Neuron (in vitro differentiated cells): ENCODE measurements around the gene XKR7.

ENCODE experiments used
- H2AFZ ChIP-seq: one replicate; pipeline ENCODE4 v1.6.1; 2013; ENCODE audit warnings: low read depth, mild to moderate bottlenecking, inconsistent platforms, low read length, moderate library complexity
- H3K27me3 ChIP-seq: one replicate; pipeline ENCODE4 v1.6.1; 2013; ENCODE audit warnings: low read length; ENCODE audit not compliant: insufficient read depth
- H3K36me3 ChIP-seq: one replicate; pipeline ENCODE4 v1.6.1; 2013; ENCODE audit warnings: low read length; ENCODE audit not compliant: insufficient read depth
- H3K4me1 ChIP-seq: one replicate; pipeline ENCODE4 v1.6.1; 2013; ENCODE audit warnings: low read length; ENCODE audit not compliant: insufficient read depth
- H3K4me3 ChIP-seq: 2 replicates; pipeline ENCODE4 v1.5.1; 2013; ENCODE audit warnings: mild to moderate bottlenecking, low read length, moderate library complexity
- H3K9me3 ChIP-seq: one replicate; pipeline ENCODE4 v1.6.1; 2013; ENCODE audit warnings: low read length

The XKR7 gene

GRCh38 chr20:31974296-31974695 is 6.3 kb downstream of the XKR7 start:
- H3K9me3 ChIP-seq = no peaks in the 10 kb centered on the region
- peaks cover 10% of the 10 kb centered on the region for H3K4me1 ChIP-seq
- H2AFZ ChIP-seq = no peak overlapping the region
- no peak overlapping the region for H3K4me3 ChIP-seq
- H3K27me3 ChIP-seq = peaks cover 11% of the 10 kb centered on the region
- no peaks in the 10 kb centered on the region for H3K36me3 ChIP-seq

DNA sequence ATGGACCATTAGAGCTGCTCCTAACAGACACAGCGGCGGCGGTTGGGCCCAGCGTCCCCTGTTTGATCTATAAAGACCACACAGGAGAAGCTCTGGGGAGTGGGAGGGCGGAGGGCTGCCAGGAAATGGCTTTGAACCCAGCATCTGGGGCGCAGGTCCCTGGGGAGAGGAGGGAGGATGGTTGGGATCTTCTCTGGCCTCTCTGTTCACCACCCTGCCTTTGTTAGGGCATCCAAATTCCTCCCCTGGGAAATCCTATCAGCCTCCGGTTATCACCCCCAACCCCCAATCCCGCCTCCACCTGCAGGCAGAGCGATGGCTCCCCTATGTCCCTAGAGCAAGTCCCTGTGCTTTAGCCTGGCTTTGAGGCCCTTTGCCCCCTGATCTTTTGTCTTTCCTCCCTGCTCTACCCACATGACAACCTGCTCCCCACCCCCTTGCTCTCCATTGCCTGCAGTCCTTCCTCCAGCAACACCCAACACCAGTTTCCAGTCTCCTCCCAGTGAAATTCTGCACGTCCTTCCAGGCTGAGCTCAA is 7.1 kb downstream of the XKR7 start:
- no peaks in the 10 kb centered on the region for H3K36me3 ChIP-seq
- peaks cover 9% of the 10 kb centered on the region for H3K27me3 ChIP-seq
- H3K4me3 ChIP-seq = no peak overlapping the region
- H2AFZ ChIP-seq = no peak overlapping the region
- H3K9me3 ChIP-seq = no peaks in the 10 kb centered on the region
- H3K4me1 ChIP-seq = peaks cover 10% of the 10 kb centered on the region

DNA sequence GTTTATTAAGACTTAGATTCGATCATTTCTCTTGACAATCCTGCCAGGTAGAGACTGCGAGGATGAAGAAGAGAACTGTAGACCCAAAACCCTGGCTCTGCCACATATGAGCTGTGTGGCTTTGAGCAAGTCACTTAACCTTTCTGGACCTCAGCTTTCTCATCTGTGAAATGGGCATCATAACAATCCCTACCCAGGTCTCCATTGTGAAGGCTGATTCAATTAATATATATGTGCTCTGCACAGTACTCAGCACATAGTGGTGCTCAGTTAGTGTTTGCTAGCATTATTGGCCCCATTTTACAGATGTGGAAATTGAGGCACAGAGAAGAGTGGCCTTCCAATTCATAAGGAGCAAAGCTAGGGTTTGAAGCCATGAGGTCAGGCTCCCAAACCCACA is 7.9 kb downstream of the XKR7 start:
- Histone ChIP-seq H3K4me3 (no peak overlapping the region), H3K27me3 (peaks cover 8% of the 10 kb centered on the region), H3K9me3 (no peaks in the 10 kb centered on the region)

DNA sequence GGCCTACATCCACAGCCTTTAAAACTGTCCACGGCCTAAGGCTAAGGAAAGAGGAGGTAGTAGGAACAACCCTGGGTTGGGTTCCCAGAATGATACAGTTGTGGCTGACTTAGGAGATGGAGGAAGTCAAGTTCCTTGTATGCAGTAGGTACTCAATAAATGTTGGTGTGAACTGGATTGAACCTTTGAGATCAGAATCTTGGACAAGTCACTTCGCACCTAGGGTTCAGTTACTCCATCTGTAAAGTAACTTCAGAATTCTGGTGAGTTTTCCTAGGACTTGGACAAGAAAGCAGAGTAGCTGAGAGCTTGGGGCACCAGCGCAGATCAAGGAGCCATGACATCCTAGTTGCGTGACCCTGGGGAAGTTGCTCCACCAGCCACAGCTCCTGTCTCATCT is 9.1 kb downstream of the XKR7 start:
- peaks cover 10% of the 10 kb centered on the region for H3K4me1 ChIP-seq
- no peak overlapping the region for H2AFZ ChIP-seq
- H3K36me3 ChIP-seq = no peaks in the 10 kb centered on the region
- peaks cover 3% of the 10 kb centered on the region for H3K27me3 ChIP-seq
- no peak overlapping the region for H3K4me3 ChIP-seq
- H3K9me3 ChIP-seq = no peaks in the 10 kb centered on the region

More for the DNA sequence above, 7.9 kb downstream of the XKR7 start:
- Histone ChIP-seq H3K36me3 (no peaks in the 10 kb centered on the region), H3K4me1 (peaks cover 10% of the 10 kb centered on the region), H2AFZ (no peak overlapping the region)

DNA sequence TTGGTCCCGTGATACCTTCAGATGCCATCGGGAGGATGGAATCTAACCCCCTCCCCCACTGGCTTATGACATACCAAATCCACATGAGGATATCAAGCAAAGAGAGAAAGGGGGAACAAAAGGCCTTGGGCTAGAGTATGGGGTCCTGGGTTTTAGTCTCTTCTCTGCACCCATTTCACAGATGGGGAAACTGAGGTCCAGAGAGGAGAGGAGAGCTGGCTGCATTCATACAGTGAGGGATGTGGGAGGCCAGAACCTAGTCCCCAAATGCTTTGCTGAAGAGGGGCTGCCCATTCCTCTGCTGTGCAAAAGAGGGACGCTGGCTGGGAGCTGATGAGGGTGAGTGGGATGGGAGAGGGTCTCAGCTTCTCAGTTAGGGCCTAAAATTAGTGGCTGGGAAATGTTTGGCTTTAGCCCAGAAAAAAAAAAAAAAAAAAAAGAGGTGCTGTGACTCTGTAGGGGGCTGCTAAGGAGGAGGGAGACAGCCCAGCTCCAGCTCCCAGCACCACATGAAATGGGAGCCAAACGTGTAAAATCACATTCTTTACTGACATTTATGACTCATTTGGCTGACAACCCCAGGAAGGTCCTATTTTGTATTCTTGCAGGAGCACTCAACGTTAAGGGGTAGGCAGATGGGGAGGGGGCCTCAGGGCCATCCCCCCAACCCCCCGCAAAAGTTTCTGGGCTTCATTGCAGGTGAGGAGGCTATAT is 11.9 kb downstream of the XKR7 start:
- Histone ChIP-seq H3K9me3 (no peaks in the 10 kb centered on the region), H3K27me3 (no peaks in the 10 kb centered on the region), H3K4me1 (peaks cover 6% of the 10 kb centered on the region), H3K4me3 (no peak overlapping the region), H3K36me3 (no peaks in the 10 kb centered on the region), H2AFZ (no peak overlapping the region)

GRCh38 chr20:31981784-31982183 is 13.8 kb downstream of the XKR7 start:
- Histone ChIP-seq H3K4me3 (no peak overlapping the region), H3K4me1 (no peaks in the 10 kb centered on the region), H2AFZ (no peak overlapping the region), H3K9me3 (no peaks in the 10 kb centered on the region), H3K27me3 (no peaks in the 10 kb centered on the region), H3K36me3 (no peaks in the 10 kb centered on the region)

DNA sequence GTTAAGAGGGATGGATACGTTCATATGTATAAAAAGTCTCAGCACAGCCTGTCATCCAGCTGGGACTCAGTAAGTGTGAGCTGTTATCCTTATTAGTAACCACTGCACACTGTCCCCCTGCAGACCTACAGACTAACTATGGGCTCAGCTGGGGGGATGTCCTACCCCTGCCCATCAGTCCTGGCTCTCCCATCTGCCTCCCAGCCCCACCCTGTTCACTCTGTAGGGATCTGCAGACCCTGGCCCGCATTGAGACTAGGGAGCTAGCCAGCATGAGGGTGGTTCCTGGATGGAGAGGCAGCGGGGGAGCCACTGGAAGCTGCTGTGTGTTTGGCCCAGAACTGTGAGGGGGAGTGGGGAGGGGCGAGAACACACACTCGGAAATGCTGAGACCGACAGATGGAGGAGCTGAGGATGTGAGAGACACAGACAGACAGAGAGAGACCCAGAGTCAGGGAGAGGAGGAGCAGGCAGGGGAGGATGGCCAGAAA is 17.1 kb downstream of the XKR7 start:
- no peak overlapping the region for H2AFZ ChIP-seq
- no peaks in the 10 kb centered on the region for H3K36me3 ChIP-seq
- H3K4me3 ChIP-seq = no peak overlapping the region
- H3K27me3 ChIP-seq = no peaks in the 10 kb centered on the region
- no peaks in the 10 kb centered on the region for H3K9me3 ChIP-seq
- no peaks in the 10 kb centered on the region for H3K4me1 ChIP-seq

DNA sequence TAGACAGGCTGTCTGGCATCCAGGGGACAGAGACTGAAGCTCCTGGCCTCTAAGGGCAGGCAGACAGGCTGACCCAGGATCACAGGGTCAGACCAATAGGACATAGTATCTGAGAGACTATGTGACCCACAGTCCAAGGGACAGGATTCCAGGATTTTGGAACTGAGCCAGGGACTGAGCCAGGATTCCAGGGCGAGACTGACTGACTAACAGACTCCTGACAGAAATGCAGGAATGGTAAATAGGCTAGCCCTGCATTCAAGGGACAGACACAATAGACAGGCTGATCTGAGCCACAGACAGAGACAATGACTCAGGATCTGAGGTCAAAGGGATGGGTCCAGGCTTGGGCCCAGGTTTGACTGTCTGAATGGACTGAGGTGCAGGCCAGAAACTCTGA is 19.8 kb downstream of the XKR7 start:
- Histone ChIP-seq H3K9me3 (no peaks in the 10 kb centered on the region), H3K36me3 (no peaks in the 10 kb centered on the region), H3K4me1 (no peaks in the 10 kb centered on the region), H2AFZ (no peak overlapping the region), H3K27me3 (peaks cover 1% of the 10 kb centered on the region), H3K4me3 (no peak overlapping the region)

DNA sequence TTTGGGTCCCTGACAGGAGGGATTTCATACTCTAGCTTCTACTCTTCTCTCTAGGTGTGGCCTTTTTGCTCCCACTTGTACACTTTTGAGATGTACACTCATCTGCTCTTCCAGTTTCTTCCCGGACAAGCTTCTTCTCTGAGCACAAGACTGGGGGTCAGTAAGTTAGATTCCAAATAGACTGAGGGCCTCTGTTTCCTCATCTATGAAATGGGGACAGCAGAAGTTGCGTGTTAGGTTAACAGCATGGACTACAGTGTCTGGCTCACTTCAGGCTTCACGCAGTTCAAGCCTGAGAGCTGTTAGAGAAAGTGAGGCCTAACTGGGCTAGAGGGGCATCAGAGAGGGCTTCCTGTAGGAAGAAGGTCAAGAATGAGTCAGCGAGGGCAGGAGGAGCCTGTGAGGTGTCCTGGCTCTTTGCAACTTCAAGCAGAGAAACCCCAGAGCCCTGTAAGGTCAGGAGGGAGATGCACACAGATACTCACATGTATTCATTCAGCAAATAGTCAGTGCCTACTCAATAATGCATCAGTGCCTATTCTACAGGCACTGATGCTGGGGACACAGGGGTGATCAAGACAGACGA is 20.6 kb downstream of the XKR7 start:
- H3K9me3 ChIP-seq = no peaks in the 10 kb centered on the region
- no peaks in the 10 kb centered on the region for H3K36me3 ChIP-seq

GRCh38 chr20:31989030-31989645 is 21.2 kb downstream of the XKR7 start:
- no peak overlapping the region for H3K4me3 ChIP-seq
- no peaks in the 10 kb centered on the region for H3K9me3 ChIP-seq
- no peak overlapping the region for H2AFZ ChIP-seq
- H3K36me3 ChIP-seq = no peaks in the 10 kb centered on the region
- H3K4me1 ChIP-seq = no peaks in the 10 kb centered on the region
- H3K27me3 ChIP-seq = peaks cover 15% of the 10 kb centered on the region

More for the DNA sequence above, 20.6 kb downstream of the XKR7 start:
- peaks cover 9% of the 10 kb centered on the region for H3K27me3 ChIP-seq
- H3K4me1 ChIP-seq = no peaks in the 10 kb centered on the region
- no peak overlapping the region for H3K4me3 ChIP-seq
- H2AFZ ChIP-seq = no peak overlapping the region

DNA sequence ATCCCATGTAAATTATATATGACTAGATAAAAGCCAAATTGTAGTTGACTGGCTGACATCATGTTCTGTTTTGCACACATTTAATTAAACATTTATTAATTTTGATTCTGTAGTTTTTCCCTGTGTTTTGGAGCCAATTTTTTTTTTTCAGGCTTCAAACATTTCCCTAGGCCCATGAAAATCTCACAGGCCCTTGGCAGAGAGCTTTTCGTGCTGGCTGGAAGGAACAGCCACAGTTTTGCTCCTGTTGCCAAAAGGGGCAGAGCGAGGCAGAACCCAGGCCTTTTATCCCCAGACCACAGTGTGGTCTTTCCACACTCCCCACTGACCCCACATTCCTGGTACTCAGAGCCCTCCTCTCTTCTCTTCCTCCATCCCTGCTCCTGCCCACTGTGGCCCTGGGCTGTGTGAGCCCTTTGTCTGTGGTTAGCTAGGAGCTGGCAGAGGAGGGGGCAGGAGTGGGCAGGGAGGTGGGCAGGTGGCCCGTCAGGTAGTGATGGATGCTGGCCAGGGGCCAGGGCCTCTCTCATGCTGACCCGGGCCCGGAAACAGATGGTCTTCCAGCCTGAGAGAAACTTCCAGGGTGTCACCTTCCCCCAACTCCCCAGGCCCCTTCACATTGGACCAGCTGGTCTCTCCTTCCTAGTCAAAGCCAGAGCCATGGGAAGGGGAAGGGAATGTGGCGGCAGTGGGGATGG is 22.8 kb downstream of the XKR7 start:
- Histone ChIP-seq H3K36me3 (no peaks in the 10 kb centered on the region), H3K27me3 (peaks cover 32% of the 10 kb centered on the region), H3K4me1 (no peaks in the 10 kb centered on the region), H3K9me3 (no peaks in the 10 kb centered on the region), H2AFZ (no peak overlapping the region), H3K4me3 (no peak overlapping the region)

DNA sequence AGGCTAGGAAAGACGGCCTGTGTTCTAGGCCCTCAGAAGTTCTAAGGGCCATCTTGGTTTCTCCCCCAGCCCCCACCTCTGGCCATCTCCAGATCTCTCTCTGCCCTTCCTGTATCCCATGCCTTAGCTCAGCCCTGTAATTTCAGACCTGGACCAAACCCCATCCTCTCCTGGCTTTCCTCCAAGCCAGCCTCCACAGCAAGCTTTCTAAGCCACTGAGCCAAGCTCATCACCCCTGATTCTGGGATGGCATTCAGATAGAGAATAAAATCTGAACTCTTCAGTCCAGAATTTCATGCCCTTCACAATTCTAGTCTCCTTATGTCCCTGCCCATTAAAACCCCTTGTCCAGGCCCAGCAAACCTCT is 23.4 kb downstream of the XKR7 start:
- Histone ChIP-seq H3K4me1 (no peaks in the 10 kb centered on the region), H3K4me3 (no peak overlapping the region), H3K9me3 (no peaks in the 10 kb centered on the region), H2AFZ (no peak overlapping the region), H3K36me3 (no peaks in the 10 kb centered on the region), H3K27me3 (peaks cover 36% of the 10 kb centered on the region)

- no peak overlapping the region for H3K4me3 ChIP-seq
- no peaks in the 10 kb centered on the region for H3K4me1 ChIP-seq
- H3K27me3 ChIP-seq = peaks cover 42% of the 10 kb centered on the region
- no peak overlapping the region for H2AFZ ChIP-seq
- H3K36me3 ChIP-seq = no peaks in the 10 kb centered on the region
- H3K9me3 ChIP-seq = peaks cover 3% of the 10 kb centered on the region
Measured at GRCh38 chr20:31992086-31992485, 24.1 kb downstream of the XKR7 start.
